ENCODE data around the gene CTBP1.

The CTBP1 gene

DNA sequence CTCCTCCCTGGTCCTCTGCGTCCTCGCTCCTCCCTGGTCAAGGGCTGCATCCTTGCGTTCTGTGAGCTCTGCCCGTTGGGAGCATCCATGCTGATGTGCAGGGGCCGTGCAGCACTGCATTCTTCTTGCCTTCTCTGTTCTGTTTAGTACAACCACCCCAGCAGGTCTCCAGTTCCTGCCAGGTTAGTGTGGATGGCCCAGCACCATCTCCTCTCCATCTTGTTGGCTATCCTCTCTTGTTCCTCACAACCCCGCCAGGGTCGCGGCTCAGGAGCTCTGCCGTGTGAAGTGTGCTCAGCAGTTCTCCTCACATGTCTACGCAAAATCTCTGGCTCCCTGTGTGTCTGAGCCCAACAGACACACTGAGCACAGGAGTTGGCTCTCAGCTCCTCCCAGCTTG lies 30.3 kb upstream of the CTBP1 start:
- Histone ChIP-seq H3K4me1 (ENCODE audit: control insufficient read depth, insufficient read depth, low read length) (no peaks in the 10 kb centered on the region), H3K9ac (ENCODE audit: low read length in 2 of 2) (no peak overlapping the region), H3K27me3 (ENCODE audit: control insufficient read depth in 1 of 2, insufficient read depth in 2 of 2, low read length in 2 of 2) (no peaks in the 10 kb centered on the region), H3K36me3 (ENCODE audit: control insufficient read depth in 2 of 2, insufficient read depth in 2 of 2, low read length in 2 of 2) (no peaks in the 10 kb centered on the region), H3K9me3 (ENCODE audit: control insufficient read depth in 2 of 2, low read length in 2 of 2) (no peaks in the 10 kb centered on the region), H3K27ac (ENCODE audit: low read length) (no peak overlapping the region), H3K4me3 (ENCODE audit: low read length in 2 of 2) (no peak overlapping the region)

DNA sequence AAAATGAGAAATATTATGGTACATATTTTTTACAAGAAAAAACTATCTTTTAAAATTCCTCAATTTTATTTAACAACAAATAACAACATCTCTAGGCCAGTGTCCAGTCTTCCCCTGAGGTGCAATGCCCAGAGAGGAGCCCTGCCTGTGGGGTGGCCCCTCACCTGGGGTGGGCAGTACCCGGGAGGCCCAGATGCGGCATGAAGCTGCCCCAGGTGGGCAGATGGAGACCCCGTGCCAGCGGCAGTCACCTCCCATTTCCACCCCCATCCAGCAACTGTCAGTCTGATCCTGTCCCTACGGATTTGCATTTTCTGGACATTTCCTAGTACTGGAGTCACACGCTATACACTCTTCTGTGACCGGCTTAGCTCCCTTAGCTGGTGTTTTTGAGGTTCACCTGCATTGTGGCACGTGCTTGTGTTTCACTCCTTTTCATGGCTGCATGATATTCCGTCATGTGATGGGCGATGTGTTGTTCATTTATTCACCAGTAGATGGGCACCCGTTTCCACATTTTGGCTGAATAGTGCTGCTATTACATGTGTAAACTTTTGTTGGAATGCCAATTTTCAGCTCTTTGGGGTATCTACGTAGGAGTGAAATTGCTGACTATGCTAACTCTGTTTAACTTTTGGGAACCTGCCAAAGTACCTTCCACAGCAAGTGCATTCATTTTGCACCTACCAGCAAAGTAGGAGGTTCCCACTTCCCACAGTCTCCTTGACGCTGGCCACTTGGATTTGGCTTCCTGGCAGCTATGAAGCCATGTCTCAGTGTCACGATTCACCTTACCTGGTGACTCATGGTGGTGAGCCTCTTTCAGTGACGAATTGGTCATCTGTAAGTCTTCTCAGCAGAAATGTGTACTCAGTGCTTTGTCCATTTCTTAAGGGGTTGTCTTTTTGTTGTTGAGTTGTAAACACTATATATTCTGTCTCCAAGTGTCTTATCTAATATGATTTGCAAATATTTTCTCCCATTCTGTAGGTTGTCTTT lies 29.0 kb upstream of the CTBP1 start:
- H3K4me1 ChIP-seq (ENCODE audit: control insufficient read depth, insufficient read depth, low read length): no peaks in the 10 kb centered on the region
- no peaks in the 10 kb centered on the region for H3K27me3 ChIP-seq (ENCODE audit: control insufficient read depth in 1 of 2, insufficient read depth in 2 of 2, low read length in 2 of 2)
- no peak overlapping the region for H3K27ac ChIP-seq (ENCODE audit: low read length)
- H3K36me3 ChIP-seq (ENCODE audit: control insufficient read depth in 2 of 2, insufficient read depth in 2 of 2, low read length in 2 of 2): no peaks in the 10 kb centered on the region
- no peak overlapping the region for H3K4me3 ChIP-seq (ENCODE audit: low read length in 2 of 2)
- H3K9me3 ChIP-seq (ENCODE audit: control insufficient read depth in 2 of 2, low read length in 2 of 2): no peaks in the 10 kb centered on the region
- H3K9ac ChIP-seq (ENCODE audit: low read length in 2 of 2): no peak overlapping the region

DNA sequence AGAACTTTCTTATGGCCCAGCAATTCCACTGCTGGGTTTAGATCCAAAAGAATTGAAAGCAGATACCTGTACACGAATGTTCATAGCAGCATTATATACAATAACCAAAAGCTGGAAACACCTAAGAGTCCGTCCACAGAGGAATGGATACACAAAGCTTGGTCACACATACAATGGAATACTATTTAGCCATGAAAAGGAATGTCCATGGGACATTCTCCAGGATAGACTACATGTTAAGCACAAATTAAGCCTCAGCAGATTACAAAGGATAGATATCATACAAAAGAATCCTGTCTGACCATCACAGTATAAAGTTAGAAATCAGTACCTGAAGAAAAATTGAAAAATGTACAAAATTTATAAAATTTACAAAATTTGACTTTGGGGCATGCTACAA lies 28.1 kb upstream of the CTBP1 start:
- Histone ChIP-seq H3K36me3 (ENCODE audit: control insufficient read depth in 2 of 2, insufficient read depth in 2 of 2, low read length in 2 of 2) (no peaks in the 10 kb centered on the region), H3K27ac (ENCODE audit: low read length) (no peak overlapping the region), H3K4me3 (ENCODE audit: low read length in 2 of 2) (no peak overlapping the region), H3K9ac (ENCODE audit: low read length in 2 of 2) (no peak overlapping the region), H3K9me3 (ENCODE audit: control insufficient read depth in 2 of 2, low read length in 2 of 2) (no peaks in the 10 kb centered on the region), H3K4me1 (ENCODE audit: control insufficient read depth, insufficient read depth, low read length) (no peaks in the 10 kb centered on the region), H3K27me3 (ENCODE audit: control insufficient read depth in 1 of 2, insufficient read depth in 2 of 2, low read length in 2 of 2) (no peaks in the 10 kb centered on the region)

DNA sequence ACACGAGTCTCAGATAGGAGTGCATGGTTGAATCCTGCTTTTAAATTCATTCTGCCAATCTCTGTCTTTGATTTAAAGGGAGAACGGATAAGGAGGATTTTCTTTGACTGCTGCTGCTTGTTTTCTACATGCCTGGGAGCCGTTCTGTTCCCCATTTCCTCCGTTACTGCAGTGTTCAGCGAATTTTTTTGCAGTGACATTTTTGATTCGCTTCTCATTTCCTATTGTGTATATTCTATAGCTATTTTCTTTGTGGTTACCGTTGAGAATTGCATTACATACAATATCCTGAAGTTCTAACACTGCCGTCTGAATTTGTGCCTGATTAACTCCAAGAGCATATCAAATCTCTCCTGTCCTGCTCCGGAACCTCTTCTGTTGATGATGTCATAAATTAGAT lies 25.9 kb upstream of the CTBP1 start:
- no peaks in the 10 kb centered on the region for H3K36me3 ChIP-seq (ENCODE audit: control insufficient read depth in 2 of 2, insufficient read depth in 2 of 2, low read length in 2 of 2)
- H3K4me3 ChIP-seq (ENCODE audit: low read length in 2 of 2): no peak overlapping the region

DNA sequence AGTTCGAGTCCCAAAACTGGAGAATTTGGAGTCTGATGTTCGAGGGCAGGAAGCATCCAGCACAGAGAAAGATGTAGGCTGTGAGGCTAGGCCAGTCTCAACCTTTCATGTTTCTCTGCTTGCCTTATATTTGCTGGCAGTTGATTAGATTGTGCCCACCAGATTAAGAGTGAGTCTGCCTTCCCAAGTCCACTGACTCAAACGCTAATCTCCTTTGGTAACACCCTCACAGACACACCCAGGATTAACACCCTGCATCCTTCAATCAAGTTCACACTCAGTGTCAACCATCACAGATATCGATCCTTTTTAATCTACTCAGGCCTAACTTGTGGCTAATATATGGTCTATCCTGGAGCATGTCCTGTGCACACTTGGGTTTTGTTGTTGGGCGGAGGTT lies 22.8 kb upstream of the CTBP1 start:
- Histone ChIP-seq H3K4me1 (ENCODE audit: control insufficient read depth, insufficient read depth, low read length) (no peaks in the 10 kb centered on the region), H3K9me3 (ENCODE audit: control insufficient read depth in 2 of 2, low read length in 2 of 2) (no peaks in the 10 kb centered on the region), H3K36me3 (ENCODE audit: control insufficient read depth in 2 of 2, insufficient read depth in 2 of 2, low read length in 2 of 2) (no peaks in the 10 kb centered on the region), H3K27ac (ENCODE audit: low read length) (no peak overlapping the region), H3K9ac (ENCODE audit: low read length in 2 of 2) (no peak overlapping the region), H3K4me3 (ENCODE audit: low read length in 2 of 2) (no peak overlapping the region), H3K27me3 (ENCODE audit: control insufficient read depth in 1 of 2, insufficient read depth in 2 of 2, low read length in 2 of 2) (no peaks in the 10 kb centered on the region)

More for the DNA sequence above, 25.9 kb upstream of the CTBP1 start:
- H3K27me3 ChIP-seq (ENCODE audit: control insufficient read depth in 1 of 2, insufficient read depth in 2 of 2, low read length in 2 of 2): no peaks in the 10 kb centered on the region
- no peaks in the 10 kb centered on the region for H3K4me1 ChIP-seq (ENCODE audit: control insufficient read depth, insufficient read depth, low read length)
- H3K9ac ChIP-seq (ENCODE audit: low read length in 2 of 2): no peak overlapping the region
- no peaks in the 10 kb centered on the region for H3K9me3 ChIP-seq (ENCODE audit: control insufficient read depth in 2 of 2, low read length in 2 of 2)
- no peak overlapping the region for H3K27ac ChIP-seq (ENCODE audit: low read length)

DNA sequence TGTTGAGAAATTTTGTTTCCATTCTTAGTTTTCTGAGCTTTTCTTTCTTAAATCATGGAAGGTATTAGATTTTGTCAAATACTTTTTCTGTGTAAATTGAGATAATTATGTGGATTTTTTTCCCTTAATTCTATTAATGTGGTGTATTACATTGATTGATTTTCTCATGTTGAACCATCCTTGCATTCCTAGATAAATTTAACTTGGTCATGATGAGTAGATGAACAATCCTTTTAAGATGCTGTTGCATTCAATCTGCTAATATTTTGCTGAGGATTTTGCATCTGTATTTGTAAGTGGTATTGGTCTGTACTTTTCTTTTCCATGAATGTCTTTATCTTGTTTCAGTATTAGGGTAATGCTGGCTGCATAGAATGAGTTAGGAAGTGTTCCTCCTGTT lies 20.3 kb upstream of the CTBP1 start:
- Histone ChIP-seq H3K9ac (ENCODE audit: low read length in 2 of 2) (no peak overlapping the region), H3K27ac (ENCODE audit: low read length) (no peak overlapping the region), H3K9me3 (ENCODE audit: control insufficient read depth in 2 of 2, low read length in 2 of 2) (no peaks in the 10 kb centered on the region), H3K36me3 (ENCODE audit: control insufficient read depth in 2 of 2, insufficient read depth in 2 of 2, low read length in 2 of 2) (peaks cover 0 to 2% of the 10 kb centered on the region in 2 donors), H3K4me1 (ENCODE audit: control insufficient read depth, insufficient read depth, low read length) (no peaks in the 10 kb centered on the region), H3K4me3 (ENCODE audit: low read length in 2 of 2) (no peak overlapping the region), H3K27me3 (ENCODE audit: control insufficient read depth in 1 of 2, insufficient read depth in 2 of 2, low read length in 2 of 2) (no peaks in the 10 kb centered on the region)

DNA sequence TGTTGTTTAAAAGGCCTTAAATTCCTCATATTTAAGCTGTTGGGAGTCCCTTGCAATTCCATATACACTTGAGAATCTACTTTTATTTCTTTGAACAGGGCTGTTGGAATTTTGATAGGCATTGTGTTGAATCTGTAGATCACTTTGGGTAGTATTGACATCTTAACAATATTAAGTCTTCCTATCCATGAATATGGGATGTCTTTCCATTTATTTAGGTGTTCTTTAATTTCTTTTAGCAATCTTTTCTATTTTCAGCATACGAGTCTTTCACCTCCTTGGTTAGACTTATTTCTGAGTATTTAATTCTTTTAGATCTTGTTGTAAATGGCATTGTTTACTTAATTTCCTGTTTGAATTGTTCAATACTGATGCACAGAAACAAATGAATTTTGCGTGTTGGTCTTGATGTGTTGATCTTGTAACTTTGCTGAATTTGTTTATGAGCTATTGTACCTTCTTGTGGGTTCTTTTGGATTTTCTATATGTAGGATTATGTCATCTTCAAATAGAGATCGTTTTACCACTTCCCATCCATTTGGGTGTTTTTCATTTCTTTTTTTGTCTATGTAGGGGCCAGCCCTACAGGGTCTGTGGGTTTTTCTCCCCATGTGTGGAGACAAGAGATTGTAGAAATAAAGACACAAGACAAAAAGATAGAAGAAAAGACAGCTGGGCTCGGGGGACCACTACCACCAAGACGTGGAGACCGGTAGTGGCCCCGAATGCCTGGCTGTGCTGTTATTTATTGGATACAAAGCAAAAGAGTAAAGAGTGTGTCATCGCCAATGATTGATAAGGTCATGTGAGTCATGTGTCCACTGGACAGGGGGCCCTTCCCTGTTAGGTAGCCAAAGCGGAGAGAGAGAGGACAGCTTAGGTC lies 18.2 kb upstream of the CTBP1 start:
- Histone ChIP-seq H3K9ac (ENCODE audit: low read length in 2 of 2) (no peak overlapping the region), H3K4me3 (ENCODE audit: low read length in 2 of 2) (no peak overlapping the region), H3K36me3 (ENCODE audit: control insufficient read depth in 2 of 2, insufficient read depth in 2 of 2, low read length in 2 of 2) (peaks cover 0 to 2% of the 10 kb centered on the region in 2 donors), H3K27me3 (ENCODE audit: control insufficient read depth in 1 of 2, insufficient read depth in 2 of 2, low read length in 2 of 2) (no peaks in the 10 kb centered on the region), H3K27ac (ENCODE audit: low read length) (no peak overlapping the region), H3K9me3 (ENCODE audit: control insufficient read depth in 2 of 2, low read length in 2 of 2) (no peaks in the 10 kb centered on the region), H3K4me1 (ENCODE audit: control insufficient read depth, insufficient read depth, low read length) (no peaks in the 10 kb centered on the region)

DNA sequence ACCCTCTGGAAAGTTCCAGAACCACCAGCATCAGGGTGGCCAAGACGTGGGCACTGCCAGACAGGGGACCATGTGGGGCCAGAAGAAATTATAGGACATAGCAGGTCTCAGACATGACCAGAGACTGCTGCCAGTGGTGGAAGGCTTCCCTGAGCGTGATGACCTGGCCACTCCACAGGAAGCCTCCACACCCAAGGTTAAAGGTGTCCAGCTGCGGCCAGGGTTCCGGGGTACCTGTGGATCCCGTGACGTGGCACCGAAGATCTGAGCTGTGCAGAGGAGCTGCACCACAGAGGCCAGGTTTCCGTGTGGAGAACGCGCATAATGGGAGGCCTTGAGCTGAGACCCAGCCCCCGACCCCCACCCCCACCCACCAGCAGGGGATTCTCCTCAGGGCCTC lies 16.4 kb upstream of the CTBP1 start:
- Histone ChIP-seq H3K9ac (ENCODE audit: low read length in 2 of 2) (no peak overlapping the region), H3K36me3 (ENCODE audit: control insufficient read depth in 2 of 2, insufficient read depth in 2 of 2, low read length in 2 of 2) (peaks cover 0 to 2% of the 10 kb centered on the region in 2 donors), H3K4me3 (ENCODE audit: low read length in 2 of 2) (no peak overlapping the region), H3K27ac (ENCODE audit: low read length) (no peak overlapping the region), H3K4me1 (ENCODE audit: control insufficient read depth, insufficient read depth, low read length) (no peaks in the 10 kb centered on the region), H3K9me3 (ENCODE audit: control insufficient read depth in 2 of 2, low read length in 2 of 2) (no peaks in the 10 kb centered on the region), H3K27me3 (ENCODE audit: control insufficient read depth in 1 of 2, insufficient read depth in 2 of 2, low read length in 2 of 2) (no peaks in the 10 kb centered on the region)

DNA sequence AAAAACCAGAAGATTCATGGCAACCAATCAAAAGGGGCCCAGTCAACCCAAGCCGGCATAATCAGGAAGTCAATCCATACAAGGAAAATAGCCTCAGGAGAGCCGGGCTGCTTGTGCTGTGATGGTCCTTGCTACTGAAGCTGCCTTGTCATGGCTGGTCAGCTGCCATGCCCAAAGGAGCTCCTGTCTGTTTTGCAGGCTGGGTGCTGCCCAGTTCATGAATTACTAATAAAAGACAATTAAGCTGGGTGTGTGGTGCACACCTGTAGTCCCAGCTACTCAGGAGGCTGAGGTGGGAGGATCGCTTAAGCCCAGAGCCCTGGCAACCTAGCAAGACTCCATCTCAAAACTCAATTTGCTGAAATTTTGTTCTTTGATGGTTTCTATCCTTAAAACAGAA lies 16.0 kb upstream of the CTBP1 start:
- Histone ChIP-seq H3K4me1 (ENCODE audit: control insufficient read depth, insufficient read depth, low read length) (no peaks in the 10 kb centered on the region), H3K36me3 (ENCODE audit: control insufficient read depth in 2 of 2, insufficient read depth in 2 of 2, low read length in 2 of 2) (peaks cover 0 to 2% of the 10 kb centered on the region in 2 donors), H3K4me3 (ENCODE audit: low read length in 2 of 2) (no peak overlapping the region), H3K27ac (ENCODE audit: low read length) (no peak overlapping the region), H3K9me3 (ENCODE audit: control insufficient read depth in 2 of 2, low read length in 2 of 2) (no peaks in the 10 kb centered on the region), H3K27me3 (ENCODE audit: control insufficient read depth in 1 of 2, insufficient read depth in 2 of 2, low read length in 2 of 2) (no peaks in the 10 kb centered on the region), H3K9ac (ENCODE audit: low read length in 2 of 2) (no peak overlapping the region)

DNA sequence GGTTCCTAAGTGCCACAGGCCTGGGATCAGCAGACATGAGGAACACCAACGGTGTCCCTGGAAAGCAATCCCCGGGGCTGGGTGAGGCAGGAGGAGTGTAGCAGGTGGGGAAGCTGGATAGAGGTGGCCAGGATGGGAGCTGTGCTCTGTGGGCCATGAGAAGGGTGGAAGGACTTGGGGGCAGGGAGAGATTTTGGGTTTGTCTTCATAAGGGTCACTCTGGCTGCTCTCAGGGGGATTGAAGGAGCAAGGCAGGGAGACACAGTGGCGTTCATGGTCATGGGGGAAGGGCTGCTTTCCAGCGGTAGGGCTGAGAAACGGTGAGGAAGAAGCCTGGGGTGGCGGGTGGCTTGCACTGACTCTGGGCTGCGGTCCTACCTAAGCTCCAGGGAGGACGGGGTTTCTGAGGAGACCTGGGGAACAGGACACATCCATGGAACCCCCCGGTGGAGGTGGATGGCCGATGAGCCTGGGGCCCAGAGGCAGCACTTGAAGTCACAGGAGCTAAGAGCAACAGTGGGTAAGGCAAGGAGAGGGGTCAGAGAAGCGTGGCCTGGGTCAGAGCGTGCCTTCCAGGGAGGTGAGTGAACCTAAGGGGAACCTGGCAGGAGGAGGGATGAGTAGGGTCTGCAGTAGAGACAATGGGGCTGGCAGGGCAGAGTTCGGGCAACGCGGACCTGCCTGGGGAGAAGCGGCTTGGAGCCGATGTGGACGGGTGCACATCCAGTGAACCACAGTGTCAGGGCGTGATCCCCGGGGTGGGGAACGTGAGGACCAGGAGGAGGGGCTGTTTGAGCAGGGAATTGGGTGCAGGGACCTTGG lies 12.4 kb upstream of the CTBP1 start:
- H3K9me3 ChIP-seq (ENCODE audit: control insufficient read depth in 2 of 2, low read length in 2 of 2): no peaks in the 10 kb centered on the region
- H3K4me1 ChIP-seq (ENCODE audit: control insufficient read depth, insufficient read depth, low read length): no peaks in the 10 kb centered on the region
- no peaks in the 10 kb centered on the region for H3K27me3 ChIP-seq (ENCODE audit: control insufficient read depth in 1 of 2, insufficient read depth in 2 of 2, low read length in 2 of 2)
- no peak overlapping the region for H3K9ac ChIP-seq (ENCODE audit: low read length in 2 of 2)
- H3K36me3 ChIP-seq (ENCODE audit: control insufficient read depth in 2 of 2, insufficient read depth in 2 of 2, low read length in 2 of 2): peaks cover 0 to 2% of the 10 kb centered on the region in 2 donors
- H3K4me3 ChIP-seq (ENCODE audit: low read length in 2 of 2): no peak overlapping the region
- H3K27ac ChIP-seq (ENCODE audit: low read length): no peak overlapping the region
